AG04449 (cell line): ENCODE results near the gene HSPA12B.

ENCODE experiments used
- CTCF ChIA-PET: fragments of 350-600 bp; formaldehyde crosslinking; extraction: SDS; loops from one replicate; lab custom pipeline; 2021; ENCODE audit warnings: antibody characterized with exemption; lab: Yijun Ruan, JAX
- POLR2A ChIA-PET: fragments of 400-600, 350-600 bp; formaldehyde crosslinking; extraction: SDS; loops from one replicate; lab custom pipeline; 2020; ENCODE audit warnings: antibody characterized with exemption, inconsistent platforms; lab: Yijun Ruan, JAX
- DNase-seq: peaks from one replicate; pipeline ENCODE4 v3.0.0-alpha.2; 2010; ENCODE audit warnings: low read depth, low spot score
- H3K4me3 ChIP-seq: 2 replicates; pipeline ENCODE4 v1.5.1; 2011; ENCODE audit warnings: low read depth, mild to moderate bottlenecking, control low read depth, low read length
- TF ChIP-seq, protein P1 (sequence below): IDR thresholded peaks from one replicate; pipeline ENCODE4 v1.5.1; 2011; ENCODE audit warnings: mild to moderate bottlenecking, moderate library complexity, low read length, control low read depth, inconsistent platforms; ENCODE audit not compliant: insufficient read depth; ENCODE audit errors: missing control alignments

HSPA12B gene

DNA sequence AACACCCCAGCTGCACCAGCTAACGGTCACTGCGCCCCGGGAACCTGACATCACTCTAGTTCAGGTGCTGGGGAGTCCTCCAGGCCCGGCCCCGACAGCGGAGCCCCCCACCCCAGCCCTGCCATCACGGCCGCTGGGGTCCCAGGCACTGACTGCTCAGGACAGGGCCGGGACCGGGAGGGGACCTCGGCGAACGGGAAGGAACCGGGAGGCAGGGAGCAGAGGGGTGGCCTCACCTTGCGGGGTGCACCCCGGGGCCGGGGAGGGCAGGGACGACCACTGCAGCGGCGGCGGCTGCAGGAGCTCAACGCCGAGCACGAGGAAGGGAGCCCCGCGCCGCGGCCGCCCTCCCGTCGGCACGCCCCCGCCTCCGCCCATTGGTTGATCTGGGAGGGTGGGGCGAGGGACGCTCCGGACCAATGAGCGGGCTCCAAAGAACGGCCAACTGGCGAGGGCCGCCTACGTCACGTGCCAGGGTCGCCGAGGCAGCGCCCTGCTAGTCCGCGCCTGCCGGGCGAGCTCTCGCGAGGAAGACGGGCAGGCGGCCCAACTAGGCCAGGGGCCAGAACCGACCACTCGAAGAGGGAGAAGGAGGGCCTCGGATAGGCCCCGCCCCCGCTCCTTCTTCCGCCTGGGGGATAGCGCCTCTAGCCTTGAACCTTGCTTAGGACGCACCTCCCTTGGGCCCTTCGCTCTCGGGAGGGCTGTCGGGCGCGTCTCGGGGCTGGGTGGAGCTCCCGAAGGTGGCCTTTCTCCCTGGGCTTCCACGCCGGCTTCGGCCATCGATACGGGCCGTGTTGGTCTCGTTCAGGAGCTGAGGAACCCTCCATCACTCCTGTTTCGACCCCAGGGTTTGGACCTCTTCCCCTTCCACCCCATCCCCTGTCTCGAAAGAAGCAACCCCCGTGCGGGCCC lies 35.2 kb downstream of the HSPA12B start, which contains the start of gene ADISSP:
ADISSP (minus strand) TSS at position 327 of the 915 bp plus-strand sequence. CDS start 7,653 bp downstream, outside the sequence.
- TF ChIP-seq, protein P1, sequence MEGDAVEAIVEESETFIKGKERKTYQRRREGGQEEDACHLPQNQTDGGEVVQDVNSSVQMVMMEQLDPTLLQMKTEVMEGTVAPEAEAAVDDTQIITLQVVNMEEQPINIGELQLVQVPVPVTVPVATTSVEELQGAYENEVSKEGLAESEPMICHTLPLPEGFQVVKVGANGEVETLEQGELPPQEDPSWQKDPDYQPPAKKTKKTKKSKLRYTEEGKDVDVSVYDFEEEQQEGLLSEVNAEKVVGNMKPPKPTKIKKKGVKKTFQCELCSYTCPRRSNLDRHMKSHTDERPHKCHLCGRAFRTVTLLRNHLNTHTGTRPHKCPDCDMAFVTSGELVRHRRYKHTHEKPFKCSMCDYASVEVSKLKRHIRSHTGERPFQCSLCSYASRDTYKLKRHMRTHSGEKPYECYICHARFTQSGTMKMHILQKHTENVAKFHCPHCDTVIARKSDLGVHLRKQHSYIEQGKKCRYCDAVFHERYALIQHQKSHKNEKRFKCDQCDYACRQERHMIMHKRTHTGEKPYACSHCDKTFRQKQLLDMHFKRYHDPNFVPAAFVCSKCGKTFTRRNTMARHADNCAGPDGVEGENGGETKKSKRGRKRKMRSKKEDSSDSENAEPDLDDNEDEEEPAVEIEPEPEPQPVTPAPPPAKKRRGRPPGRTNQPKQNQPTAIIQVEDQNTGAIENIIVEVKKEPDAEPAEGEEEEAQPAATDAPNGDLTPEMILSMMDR, result peak; percentile 17
- DNase-seq, result peak; percentile 83
- ChIA-PET CTCF (interaction anchor here (0.7 to 6.8 kb wide), 18 partner anchors 11 to 204 kb away, joined by 3 to 89 read pairs (median 6); partner anchors contain the start of genes ADAM33, AP5S1, CENPB and SPEF1), POLR2A (interaction anchor here (0.6 to 2.4 kb wide), 7 partner anchors 9 to 88 kb away, joined by 3 to 28 read pairs (median 4); partner anchors contain the start of genes CENPB and SPEF1)
- H3K4me3 ChIP-seq, result peak within 1 kb of the TSS; percentile 87

DNA sequence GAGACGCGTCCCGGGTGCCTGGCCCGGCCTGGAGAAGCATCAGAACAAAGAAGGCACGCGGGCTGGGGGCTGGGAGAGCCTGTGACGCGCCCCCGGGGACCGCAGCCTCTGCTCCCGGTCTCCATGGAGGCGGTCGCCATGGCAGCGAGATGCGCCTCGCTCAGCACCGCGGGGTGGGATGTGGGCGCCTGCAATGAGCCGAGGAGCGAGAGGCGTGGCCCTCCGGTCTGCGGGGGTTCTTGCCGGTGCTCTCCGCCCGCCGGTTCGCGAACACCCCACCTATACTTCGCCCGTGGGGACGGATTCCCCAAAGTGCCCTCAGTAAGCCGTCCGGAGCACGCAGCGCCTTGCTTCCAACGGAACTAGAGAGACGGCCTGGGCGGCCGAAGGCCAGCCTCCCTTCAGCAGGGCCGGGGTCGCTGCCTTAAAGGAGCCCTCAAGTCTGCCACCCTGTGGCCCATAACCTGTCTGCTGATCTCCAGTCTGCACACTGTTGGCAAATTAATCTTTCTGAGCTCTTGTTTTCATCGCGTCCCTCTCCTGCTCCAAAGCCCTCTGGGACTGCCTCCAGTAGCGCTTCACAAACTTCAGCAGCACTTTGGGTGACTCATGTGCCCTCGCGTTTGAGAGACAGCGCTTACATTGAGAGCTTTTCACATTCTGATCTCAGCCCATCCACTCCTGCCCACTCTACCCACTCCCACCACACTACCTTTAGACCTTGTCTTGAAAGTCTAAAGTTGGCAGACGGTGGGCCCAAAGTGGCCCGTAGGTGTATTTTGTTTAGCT lies 36.1 kb downstream of the HSPA12B start:
- peak; percentile 19 for DNase-seq
- CTCF ChIA-PET, result interaction anchor here (0.6 to 6.8 kb wide), 20 partner anchors 10 to 322 kb away, joined by 3 to 89 read pairs (median 5); partner anchors contain the start of genes ADAM33, AP5S1, CDC25B and CENPB
- TF ChIP-seq, protein P1, result peak; percentile 40
- peak overlapping the region; percentile 87 for H3K4me3 ChIP-seq
- POLR2A ChIA-PET, result interaction anchor here (0.5 to 2.4 kb wide), 8 partner anchors 9 to 92 kb away, joined by 3 to 28 read pairs (median 4); partner anchors contain the start of genes CENPB and SPEF1

DNA sequence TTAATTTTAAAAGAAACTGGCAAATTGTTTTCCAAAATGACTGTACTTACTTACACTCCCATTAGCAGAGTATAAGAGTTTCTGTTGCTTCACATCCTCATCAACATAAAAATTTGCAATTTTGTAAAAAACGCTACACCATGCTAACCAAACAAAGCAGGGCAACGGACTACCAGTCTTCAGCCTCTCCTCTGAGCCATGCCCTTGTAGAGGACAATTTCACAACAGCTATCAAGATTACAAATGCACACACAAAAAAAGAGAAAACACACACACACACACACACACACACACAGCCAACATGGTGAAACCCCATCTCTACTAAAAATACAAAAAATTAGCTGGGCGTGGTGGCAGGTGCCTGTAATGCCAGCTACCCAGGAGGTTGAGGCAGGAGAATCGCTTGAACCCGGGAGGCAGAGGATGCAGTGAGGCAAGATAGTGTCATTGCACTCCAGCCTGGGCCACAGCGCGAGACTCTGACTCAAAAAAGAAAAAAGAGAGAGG lies 39.1 kb downstream of the HSPA12B start:
- TF ChIP-seq, protein P1, result no peak

DNA sequence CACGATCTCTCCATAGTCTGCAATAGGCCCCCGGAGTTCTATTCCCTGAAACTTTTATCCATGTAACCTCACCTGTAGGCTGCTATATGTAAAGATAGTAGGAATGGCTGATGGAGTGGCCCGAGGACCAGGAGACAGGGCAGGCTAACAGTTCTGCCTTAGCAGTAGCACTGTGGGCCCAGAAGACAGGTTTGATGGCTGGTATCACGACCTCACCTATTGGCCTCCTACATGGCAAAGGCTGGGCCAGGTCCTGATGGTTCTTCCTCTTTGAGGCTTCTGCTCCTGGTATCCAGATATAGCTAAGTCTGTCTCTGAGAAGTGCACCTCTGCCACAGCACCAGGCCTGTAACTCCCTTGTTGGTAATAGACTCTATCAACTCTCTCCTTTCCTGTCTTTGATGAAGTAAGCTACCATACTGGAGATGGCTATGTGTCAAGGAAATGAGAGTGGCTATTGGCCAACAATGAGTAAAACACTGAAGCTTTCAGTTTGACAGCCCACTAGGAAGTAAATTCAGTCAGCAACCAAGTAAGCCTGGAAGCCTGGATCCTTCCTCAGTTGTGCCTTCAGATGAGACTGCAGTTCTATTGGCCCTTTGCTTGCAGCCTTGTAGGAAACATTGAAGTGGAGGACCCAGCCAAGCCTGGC lies 43.1 kb downstream of the HSPA12B start:
- no peak for DNase-seq
- POLR2A ChIA-PET, result no interaction called here
- CTCF ChIA-PET, result interaction anchor here (1.0 to 4.7 kb wide), 3 partner anchors 23 to 98 kb away, joined by 3 to 27 read pairs (median 24); no protein-coding TSS in a partner anchor
- H3K4me3 ChIP-seq, result no peak overlapping the region
- TF ChIP-seq, protein P1, result no peak

More for the DNA sequence above, 39.1 kb downstream of the HSPA12B start:
- H3K4me3 ChIP-seq, result no peak overlapping the region
- ChIA-PET CTCF (interaction anchor here (1.0 to 1.8 kb wide), 5 partner anchors 8 to 83 kb away, joined by 3 to 6 read pairs (median 4); partner anchors contain the start of genes AP5S1 and SPEF1), POLR2A (no interaction called here)
- DNase-seq, result no peak

DNA sequence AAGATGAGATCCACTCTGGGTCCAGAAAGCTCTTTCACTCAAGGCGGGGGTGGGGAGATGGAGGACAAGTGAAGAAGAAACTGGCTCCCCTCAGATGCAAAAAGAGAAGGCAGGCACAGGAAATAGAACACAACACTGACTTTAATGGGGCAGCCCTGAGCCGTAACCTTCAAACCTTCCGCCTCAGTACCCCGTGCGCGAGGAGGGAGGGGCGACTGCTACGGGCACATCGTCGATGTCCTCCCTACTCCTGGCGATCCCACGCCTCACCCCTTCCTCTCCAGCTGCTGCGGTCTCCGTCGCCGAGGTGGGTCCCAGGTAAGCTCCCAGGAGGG lies 44.9 kb downstream of the HSPA12B start:
- peak overlapping the region; percentile 58 for H3K4me3 ChIP-seq
- TF ChIP-seq, protein P1, result no peak
- CTCF ChIA-PET, result interaction anchor here (0.8 to 4.7 kb wide), 9 partner anchors 8 to 100 kb away, joined by 3 to 38 read pairs (median 5); partner anchors contain the start of genes ADISSP, AP5S1 and CENPB
- POLR2A ChIA-PET, result interaction anchor here (2.9 kb wide), 1 partner anchor 9 kb away, joined by 28 read pairs; the partner anchor contains the start of gene ADISSP
- DNase-seq, result no peak
